ENCODE results near the gene DISC1.

GRCh38 chr1:231781892-231782291 lies 155.3 kb downstream of the DISC1 start:
- TF ChIP-seq CTCF (IDR thresholded peaks at IDR 0.05; ENCODE audit: extremely low read depth in 1 of 2, insufficient read depth in 1 of 2, low read depth in 1 of 2, low read length in 2 of 2) (no peak), JUN (IDR thresholded peaks at IDR 0.05; ENCODE audit: borderline replicate concordance, insufficient read depth, insufficient read length, low read depth) (peak; percentile 36), EZH2 (IDR thresholded peaks at IDR 0.05; ENCODE audit: borderline replicate concordance, low read depth, low read length, severe bottlenecking) (no peak), POLR2AphosphoS5 (IDR thresholded peaks at IDR 0.05; ENCODE audit: insufficient read depth, low read depth, low read length) (no peak), GATA2 (IDR thresholded peaks at IDR 0.05; ENCODE audit: insufficient read depth, insufficient read length, low read depth, low read length) (peak; percentile 83)
